Measurements from ENCODE around the gene CUL4A.

CUL4A gene

GRCh38 chr13:113209336-113209758 lies at the start of gene CUL4A:
Gene CUL4A, plus strand, starts transcription at chr13:113209613. Its CDS starts 15 bp downstream, at chr13:113209628.
- Histone ChIP-seq H3K27ac (ENCODE audit: extremely low read depth, low read depth, low read length) (peak within 1 kb of the TSS; percentile 86), H3K36me3 (ENCODE audit: control insufficient read depth in 2 of 2, insufficient read depth in 1 of 2, low read length in 2 of 2) (peaks cover 0 to 38% of the 10 kb centered on the region in 2 experiments; a peak in 1 of 3 replicates), H3K4me3 (ENCODE audit: low read depth, low read length) (peak within 1 kb of the TSS; percentile 97), H3K4me1 (ENCODE audit: control insufficient read depth, insufficient read depth, low read length) (no peaks in the 10 kb centered on the region; the same call in 1 of the 2 replicates), H3K9me3 (ENCODE audit: control insufficient read depth, insufficient read depth, low read depth, low read length) (no peaks in the 10 kb centered on the region)
- CTCF ChIA-PET = interaction anchor here (0.6 to 0.7 kb wide), 2 partner anchors 52 to 580 kb away, joined by 3 read pairs; no protein-coding TSS in a partner anchor
- TF ChIP-seq ZNF324 (tag by site-specific recombination; IDR thresholded peaks at IDR 0.05) (no peak), ZBTB8A (tag by site-specific recombination; IDR thresholded peaks at IDR 0.05) (peak; percentile 36), ZNF37A (tag by site-specific recombination; IDR thresholded peaks at IDR 0.05) (no peak), ZFP41 (tag by site-specific recombination; IDR thresholded peaks at IDR 0.05; ENCODE audit: borderline replicate concordance) (no peak), ZNF704 (tag by site-specific recombination; IDR thresholded peaks at IDR 0.05) (no peak), TCF7L2 (IDR thresholded peaks at IDR 0.05; ENCODE audit: borderline replicate concordance, low read depth, low read length) (no peak), ZNF18 (tag by site-specific recombination; IDR thresholded peaks at IDR 0.05) (no peak), ZNF214 (tag by site-specific recombination; IDR thresholded peaks at IDR 0.05; ENCODE audit: borderline replicate concordance) (no peak), ZBTB49 (tag by site-specific recombination; IDR thresholded peaks at IDR 0.05; ENCODE audit: low read depth) (no peak), ZNF223 (tag by site-specific recombination; IDR thresholded peaks at IDR 0.05) (no peak), IKZF3 (tag by site-specific recombination; IDR thresholded peaks at IDR 0.05) (peak; percentile 85), ZBTB1 (tag by site-specific recombination; IDR thresholded peaks at IDR 0.05) (no peak), ZNF133 (tag by site-specific recombination; IDR thresholded peaks at IDR 0.05) (no peak), ZBTB20 (tag by site-specific recombination; IDR thresholded peaks at IDR 0.05) (no peak), ZNF341 (tag by site-specific recombination; IDR thresholded peaks at IDR 0.05; ENCODE audit: low read depth) (no peak), PRDM10 (tag by site-specific recombination; IDR thresholded peaks at IDR 0.05) (no peak), ZNF624 (tag by site-specific recombination; IDR thresholded peaks at IDR 0.05) (no peak), ZNF449 (tag by site-specific recombination; IDR thresholded peaks at IDR 0.05) (peak; percentile 87), ZSCAN5A (tag by site-specific recombination; IDR thresholded peaks at IDR 0.05) (no peak)
- POLR2A ChIA-PET = interaction anchor here (0.8 to 1.4 kb wide), 4 partner anchors 8 to 375 kb away, joined by 3 to 6 read pairs (median 4); no protein-coding TSS in a partner anchor
